AG04450 (cell line): ENCODE measurements around the gene HNRNPA0. TPM values are rescaled to one million over a fixed set of nuclear protein-coding genes. Genes with fewer than 3 reads are reported as not detected.

Experiments used
- CTCF ChIA-PET: fragments of 300-600, 350-600 bp; formaldehyde crosslinking; extraction: SDS; loops from one replicate; lab custom pipeline; 2022; ENCODE audit warnings: antibody characterized with exemption, inconsistent platforms; lab: Charles Lee
- POLR2A ChIA-PET: fragments of 350-600 bp; formaldehyde crosslinking; extraction: SDS; loops from one replicate; lab custom pipeline; 2021; ENCODE audit warnings: antibody characterized with exemption, inconsistent platforms; lab: Yijun Ruan, JAX
- DNase-seq: peaks from one replicate; pipeline ENCODE4 v3.0.0-alpha.2; 2011; ENCODE audit warnings: low read depth, low spot score
- H3K27ac ChIP-seq: one replicate; pipeline ENCODE4 v1.5.1; 2012; ENCODE audit warnings: low read depth, low read length, control low read depth
- H3K27me3 ChIP-seq: one replicate; pipeline ENCODE4 v1.6.0; 2012; ENCODE audit warnings: low read length; ENCODE audit not compliant: control insufficient read depth, insufficient read depth
- H3K4me3 ChIP-seq: 2 replicates; pipeline ENCODE4 v1.5.1; 2011; ENCODE audit warnings: mild to moderate bottlenecking, low read depth, low read length, control low read depth
- H3K9me3 ChIP-seq: 2 replicates; pipeline ENCODE4 v1.5.1; 2012; ENCODE audit warnings: low read length; ENCODE audit not compliant: control insufficient read depth, insufficient read depth
- CTCF ChIP-seq: IDR thresholded peaks from 2 replicates; pipeline ENCODE4 v1.5.1; 2011; ENCODE audit warnings: low read depth, low read length, control low read depth, inconsistent platforms
- polyA plus RNA-seq: library from polyadenylated mRNA; depleted of rRNA; stranded (reverse); fragments of >200 nt; gene quantifications from 2 replicates; pipeline ENCODE4 v1.2.3, GENCODE V29; 2011

Gene HNRNPA0
- polyA plus RNA-seq, 1 experiment: 13.5 TPM

- POLR2A ChIA-PET: interaction anchor here (1.2 kb wide), 1 partner anchor 75 kb away, joined by 6 read pairs; no protein-coding TSS in a partner anchor
- H3K27me3 ChIP-seq: no peaks in the 10 kb centered on the region
- DNase-seq: no peak
- CTCF ChIA-PET: interaction anchor here (0.6 to 18.3 kb wide), 8 partner anchors 10 to 113 kb away, joined by 3 to 454 read pairs (median 5); no protein-coding TSS in a partner anchor
- H3K4me3 ChIP-seq: peak within 1 kb of the TSS; percentile 66
- peaks cover 4% of the 10 kb centered on the region for H3K9me3 ChIP-seq
- peak; percentile 24; the same call in 1 of the 2 replicates for TF ChIP-seq CTCF
- H3K27ac ChIP-seq: peak within 1 kb of the TSS; percentile 63
These were observed 18.4 kb downstream of the HNRNPA0 start, which contains the start of gene KLHL3 for GRCh38 chr5:137735555-137736284. Gene KLHL3, minus strand, starts transcription at chr5:137736089. Its CDS starts 443 bp downstream, at chr5:137735646.

- no peaks in the 10 kb centered on the region for H3K27me3 ChIP-seq
- H3K4me3 ChIP-seq: peak overlapping the region; percentile 66
- H3K9me3 ChIP-seq: peaks cover 4% of the 10 kb centered on the region
- ChIA-PET CTCF (interaction anchor here (0.8 to 18.3 kb wide), 4 partner anchors 7 to 76 kb away, joined by 3 to 454 read pairs (median 10); no protein-coding TSS in a partner anchor), POLR2A (interaction anchor here (1.2 kb wide), 1 partner anchor 75 kb away, joined by 6 read pairs; no protein-coding TSS in a partner anchor)
- H3K27ac ChIP-seq: peak overlapping the region; percentile 63
- no peak for DNase-seq
- no peak for TF ChIP-seq CTCF
These were observed 19.1 kb downstream of the HNRNPA0 start for GRCh38 chr5:137734962-137735554.

GRCh38 chr5:137734331-137734730 is 19.8 kb downstream of the HNRNPA0 start:
- Histone ChIP-seq H3K27ac (no peak overlapping the region), H3K9me3 (peaks cover 4% of the 10 kb centered on the region), H3K4me3 (peak overlapping the region; percentile 66), H3K27me3 (no peaks in the 10 kb centered on the region)
- ChIA-PET POLR2A (no interaction called here), CTCF (interaction anchor here (1.7 to 18.3 kb wide), 3 partner anchors 8 to 76 kb away, joined by 5 to 454 read pairs (median 14); no protein-coding TSS in a partner anchor)
- no peak for TF ChIP-seq CTCF
- no peak for DNase-seq

- no peak overlapping the region for H3K27ac ChIP-seq
- no peak for TF ChIP-seq CTCF
- ChIA-PET CTCF (interaction anchor here (0.9 to 18.3 kb wide), 5 partner anchors 8 to 75 kb away, joined by 5 to 454 read pairs (median 14); no protein-coding TSS in a partner anchor), POLR2A (no interaction called here)
- DNase-seq: no peak
- H3K9me3 ChIP-seq: peaks cover 4% of the 10 kb centered on the region
- no peaks in the 10 kb centered on the region for H3K27me3 ChIP-seq
- no peak overlapping the region for H3K4me3 ChIP-seq
These were observed 20.2 kb downstream of the HNRNPA0 start for GRCh38 chr5:137733922-137734321.
